ENCODE results near the gene ATP5PO.
A peak's percentile ranks its signal among the peaks of the same experiment; 100 is the strongest.

Gene ATP5PO, protein sequence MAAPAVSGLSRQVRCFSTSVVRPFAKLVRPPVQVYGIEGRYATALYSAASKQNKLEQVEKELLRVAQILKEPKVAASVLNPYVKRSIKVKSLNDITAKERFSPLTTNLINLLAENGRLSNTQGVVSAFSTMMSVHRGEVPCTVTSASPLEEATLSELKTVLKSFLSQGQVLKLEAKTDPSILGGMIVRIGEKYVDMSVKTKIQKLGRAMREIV

DNA sequence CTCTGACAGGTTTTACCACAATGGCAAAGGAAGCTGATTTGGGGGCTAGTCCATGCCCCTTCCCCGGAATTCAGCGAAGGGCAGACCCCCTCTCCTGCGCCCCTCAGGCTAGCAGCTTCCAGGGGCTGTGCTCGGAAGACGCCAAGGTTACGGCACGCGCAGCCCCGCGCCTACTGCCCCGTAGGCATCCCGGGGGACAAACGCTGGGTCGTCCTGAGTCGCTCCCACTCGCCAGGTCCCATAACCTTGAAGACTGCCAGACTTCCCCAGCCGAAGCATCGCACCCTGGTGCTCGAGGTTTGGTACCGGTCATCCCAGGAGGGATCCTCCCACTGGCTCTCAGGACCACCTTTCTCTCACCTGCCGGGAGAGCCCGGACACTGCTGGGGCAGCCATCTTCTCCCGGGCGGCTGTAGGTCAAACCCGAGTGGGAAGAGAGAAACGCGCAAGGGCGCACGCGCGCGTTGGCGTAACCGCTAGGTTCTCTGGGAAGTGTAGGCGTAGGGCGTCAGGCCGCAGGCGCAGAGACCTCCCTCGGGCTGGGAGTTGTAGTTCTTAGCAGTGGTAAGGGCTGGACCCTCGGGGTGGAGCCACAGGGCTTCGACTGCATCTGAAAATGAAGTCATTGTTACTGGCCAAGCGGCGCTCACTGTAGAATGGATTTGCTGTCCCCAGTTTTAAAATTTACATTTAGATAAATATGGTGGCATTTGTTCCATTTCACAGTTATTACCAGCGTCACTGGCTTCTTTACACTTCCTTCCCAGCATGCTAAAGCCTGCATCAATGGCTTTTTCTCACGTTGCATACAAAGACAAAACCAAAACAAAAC lies at the start of gene ATP5PO:
ATP5PO (minus strand) TSS at position 437 of the 832 bp plus-strand sequence; CDS start at position 396, 41 bp downstream.
- intact Hi-C loops (cut with micrococcal nuclease), result loop anchor here (1.0 to 5.0 kb wide), 2 partner anchors 274 to 702 kb away; partner anchors contain the start of genes CRYZL1 and RCAN1
- H3K4me1 Mint-ChIP-seq (ENCODE audit: low read depth), result peaks cover 13% of the 10 kb centered on the region

DNA sequence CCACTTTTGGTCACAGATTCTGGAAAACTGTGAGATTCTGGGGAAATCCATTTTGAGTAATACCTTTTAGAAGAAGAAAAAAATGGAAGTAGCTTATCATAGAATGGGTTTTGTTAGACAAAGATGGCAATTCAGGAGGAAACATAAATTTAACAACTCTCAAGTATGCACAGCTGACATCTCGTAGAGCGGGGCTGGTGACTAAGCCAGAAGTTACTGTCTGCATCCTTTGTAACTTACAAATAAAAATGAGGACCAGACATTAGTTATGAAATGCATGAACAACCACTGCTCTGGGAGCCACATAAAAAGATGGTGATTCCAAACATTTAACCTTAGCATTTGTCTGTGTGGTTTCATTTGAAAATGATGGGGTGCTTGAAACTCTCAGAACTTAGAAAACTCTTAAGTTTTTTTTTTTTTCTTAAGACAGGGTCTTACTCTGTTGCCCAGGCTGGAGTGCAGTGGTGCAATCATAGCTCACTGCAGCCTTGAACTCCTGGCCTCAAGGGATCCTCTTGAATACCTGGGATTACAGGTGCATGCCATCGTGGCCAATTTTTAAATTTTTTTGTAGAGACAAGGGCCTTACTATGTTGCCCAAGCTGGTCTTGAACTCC lies 49.2 kb upstream of the ATP5PO start:
- H3K4me3 Mint-ChIP-seq, result no peak overlapping the region
- H3K36me3 Mint-ChIP-seq (ENCODE audit: low read depth), result no peaks in the 10 kb centered on the region
- peaks cover 7% of the 10 kb centered on the region for H3K9me3 Mint-ChIP-seq
- H3K4me1 Mint-ChIP-seq (ENCODE audit: low read depth), result peaks cover 41% of the 10 kb centered on the region
- H3K27ac Mint-ChIP-seq, result peak overlapping the region; percentile 20
- H3K27me3 Mint-ChIP-seq, result peaks cover 2% of the 10 kb centered on the region
- intact Hi-C loops (cut with micrococcal nuclease), result no loop called here

More for the DNA sequence above, at the start of gene ATP5PO:
- peak within 1 kb of the TSS; percentile 99 for H3K4me3 Mint-ChIP-seq
- H3K27me3 Mint-ChIP-seq, result no peaks in the 10 kb centered on the region
- H3K36me3 Mint-ChIP-seq (ENCODE audit: low read depth), result peaks cover 39% of the 10 kb centered on the region
- no peaks in the 10 kb centered on the region for H3K9me3 Mint-ChIP-seq
- peak within 1 kb of the TSS; percentile 96 for H3K27ac Mint-ChIP-seq

DNA sequence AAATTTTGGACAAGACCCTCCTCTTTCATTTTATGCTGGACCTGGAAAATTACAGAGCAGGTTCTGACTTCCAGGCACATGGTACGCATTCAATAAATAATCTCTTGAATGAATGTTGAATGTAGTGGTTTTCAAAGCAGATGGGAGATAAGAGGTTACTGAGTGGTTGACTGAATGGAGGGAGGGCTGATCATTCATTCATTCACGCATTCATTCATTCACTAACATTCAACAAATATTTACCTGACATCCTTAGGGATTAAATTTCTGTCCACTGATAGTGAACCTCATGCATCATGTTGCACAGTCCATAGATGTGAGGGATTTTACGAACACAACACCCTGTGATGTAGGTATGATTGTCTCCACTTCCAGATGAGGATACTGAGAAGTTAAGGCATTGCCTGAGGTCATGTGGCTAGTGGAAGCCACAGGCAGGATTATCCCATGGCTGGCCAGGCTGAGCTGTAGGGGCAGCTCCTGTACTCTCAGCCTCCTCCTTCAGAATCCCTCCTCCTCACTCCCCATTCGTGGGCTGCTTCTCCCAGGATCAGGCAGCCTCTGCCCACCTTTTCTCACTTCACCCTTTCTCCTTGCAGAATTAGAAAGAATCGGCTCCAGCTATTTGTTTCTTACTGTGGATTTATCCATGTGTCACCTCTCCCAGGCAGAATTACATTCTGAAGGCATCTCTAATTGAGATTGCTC lies 48.4 kb upstream of the ATP5PO start:
- Mint-ChIP-seq H3K4me3 (no peak overlapping the region), H3K4me1 (ENCODE audit: low read depth) (peaks cover 33% of the 10 kb centered on the region), H3K27me3 (peaks cover 2% of the 10 kb centered on the region), H3K36me3 (ENCODE audit: low read depth) (no peaks in the 10 kb centered on the region), H3K27ac (peak overlapping the region; percentile 20), H3K9me3 (peaks cover 14% of the 10 kb centered on the region)
- intact Hi-C loops (cut with micrococcal nuclease), result no loop called here

- no peak overlapping the region for H3K27ac Mint-ChIP-seq
- intact Hi-C loops (cut with micrococcal nuclease), result no loop called here
These were observed 46.7 kb upstream of the ATP5PO start for GRCh38 chr21:33962290-33962689.

GRCh38 chr21:33961061-33961460 lies 45.5 kb upstream of the ATP5PO start:
- intact Hi-C loops (cut with micrococcal nuclease), result no loop called here
- H3K27me3 Mint-ChIP-seq, result peaks cover 2% of the 10 kb centered on the region
- H3K4me1 Mint-ChIP-seq (ENCODE audit: low read depth), result peaks cover 10% of the 10 kb centered on the region
- H3K9me3 Mint-ChIP-seq, result peaks cover 14% of the 10 kb centered on the region
- H3K4me3 Mint-ChIP-seq, result no peak overlapping the region
- H3K27ac Mint-ChIP-seq, result no peak overlapping the region
- H3K36me3 Mint-ChIP-seq (ENCODE audit: low read depth), result no peaks in the 10 kb centered on the region

More at GRCh38 chr21:33962290-33962689, 46.7 kb upstream of the ATP5PO start:
- peaks cover 22% of the 10 kb centered on the region for H3K4me1 Mint-ChIP-seq (ENCODE audit: low read depth)
- no peak overlapping the region for H3K4me3 Mint-ChIP-seq
- no peaks in the 10 kb centered on the region for H3K36me3 Mint-ChIP-seq (ENCODE audit: low read depth)
- peaks cover 14% of the 10 kb centered on the region for H3K9me3 Mint-ChIP-seq
- peaks cover 2% of the 10 kb centered on the region for H3K27me3 Mint-ChIP-seq

GRCh38 chr21:33959680-33960079 lies 44.1 kb upstream of the ATP5PO start:
- Mint-ChIP-seq H3K4me3 (no peak overlapping the region), H3K27ac (no peak overlapping the region), H3K4me1 (ENCODE audit: low read depth) (peaks cover 20% of the 10 kb centered on the region), H3K27me3 (peaks cover 2% of the 10 kb centered on the region), H3K36me3 (ENCODE audit: low read depth) (no peaks in the 10 kb centered on the region), H3K9me3 (peaks cover 14% of the 10 kb centered on the region)
- intact Hi-C loops (cut with micrococcal nuclease), result no loop called here

DNA sequence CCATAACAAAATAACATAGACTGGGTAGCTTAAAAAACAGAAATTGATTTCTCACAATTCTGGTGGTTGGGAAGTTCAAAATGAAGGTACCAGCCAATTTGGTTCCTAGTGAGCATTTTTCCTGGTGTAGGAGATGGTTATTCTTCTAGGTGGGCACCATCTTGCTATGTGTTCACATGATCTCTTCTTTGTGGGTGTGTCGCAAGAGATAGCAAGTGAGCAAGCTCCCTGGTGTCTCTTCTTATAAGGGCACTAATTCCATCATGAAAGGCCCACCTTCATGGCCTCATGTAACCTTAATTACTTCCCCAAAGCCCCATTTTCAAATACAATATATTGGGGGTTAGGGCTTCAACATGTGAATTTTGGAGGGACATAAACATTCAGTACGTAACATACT lies 38.8 kb upstream of the ATP5PO start:
- no peaks in the 10 kb centered on the region for H3K36me3 Mint-ChIP-seq (ENCODE audit: low read depth)
- H3K9me3 Mint-ChIP-seq, result peaks cover 3% of the 10 kb centered on the region
- H3K27ac Mint-ChIP-seq, result no peak overlapping the region
- no peaks in the 10 kb centered on the region for H3K27me3 Mint-ChIP-seq
- peaks cover 34% of the 10 kb centered on the region for H3K4me1 Mint-ChIP-seq (ENCODE audit: low read depth)
- intact Hi-C loops (cut with micrococcal nuclease), result no loop called here
- H3K4me3 Mint-ChIP-seq, result no peak overlapping the region

- intact Hi-C loops (cut with micrococcal nuclease), result no loop called here
- Mint-ChIP-seq H3K27me3 (no peaks in the 10 kb centered on the region), H3K4me3 (no peak overlapping the region), H3K9me3 (no peaks in the 10 kb centered on the region), H3K27ac (peak overlapping the region; percentile 76), H3K4me1 (ENCODE audit: low read depth) (peaks cover 61% of the 10 kb centered on the region), H3K36me3 (ENCODE audit: low read depth) (no peaks in the 10 kb centered on the region)
These were observed 35.9 kb upstream of the ATP5PO start for GRCh38 chr21:33951276-33952178.

DNA sequence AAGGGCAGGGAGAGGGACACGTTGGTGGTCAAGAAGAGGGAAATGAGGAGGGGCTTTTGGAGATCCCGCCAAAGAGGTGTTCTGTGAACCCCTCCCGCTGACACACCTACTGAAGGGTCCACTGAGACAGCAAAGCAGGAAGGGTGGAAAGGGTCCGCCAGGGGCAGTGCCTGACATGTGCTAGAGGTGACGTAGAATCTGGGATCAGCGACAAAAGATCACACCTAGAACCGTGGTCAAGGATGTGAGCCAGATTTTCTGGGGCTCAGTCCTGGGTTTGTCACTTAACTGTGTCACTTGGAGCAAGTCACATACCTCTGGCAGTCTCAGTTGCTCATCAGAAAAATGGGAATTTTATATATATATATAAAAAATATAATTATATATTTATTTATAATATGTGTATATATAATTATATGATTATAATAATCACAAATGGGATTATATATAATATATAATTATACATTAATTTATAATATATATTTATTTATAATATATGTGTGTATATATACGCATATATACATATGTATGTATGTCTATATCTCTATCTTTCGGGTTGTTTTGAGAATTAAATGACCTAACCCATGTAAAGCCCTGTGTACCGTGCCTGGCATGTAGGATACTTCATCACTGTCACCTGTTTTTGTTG lies 35.0 kb upstream of the ATP5PO start:
- H3K36me3 Mint-ChIP-seq (ENCODE audit: low read depth), result no peaks in the 10 kb centered on the region

GRCh38 chr21:33949516-33950430 lies 34.2 kb upstream of the ATP5PO start:
- Mint-ChIP-seq H3K4me1 (ENCODE audit: low read depth) (peaks cover 54% of the 10 kb centered on the region), H3K4me3 (no peak overlapping the region)
- intact Hi-C loops (cut with micrococcal nuclease), result no loop called here

More for the DNA sequence above, 35.0 kb upstream of the ATP5PO start:
- Mint-ChIP-seq H3K4me3 (no peak overlapping the region), H3K27me3 (no peaks in the 10 kb centered on the region), H3K9me3 (no peaks in the 10 kb centered on the region), H3K4me1 (ENCODE audit: low read depth) (peaks cover 60% of the 10 kb centered on the region), H3K27ac (peak overlapping the region; percentile 76)
- intact Hi-C loops (cut with micrococcal nuclease), result no loop called here

GRCh38 chr21:33948951-33949444 lies 33.4 kb upstream of the ATP5PO start:
- intact Hi-C loops (cut with micrococcal nuclease), result no loop called here
- H3K4me1 Mint-ChIP-seq (ENCODE audit: low read depth), result peaks cover 54% of the 10 kb centered on the region
- H3K27me3 Mint-ChIP-seq, result no peaks in the 10 kb centered on the region
- H3K4me3 Mint-ChIP-seq, result no peak overlapping the region
- no peaks in the 10 kb centered on the region for H3K36me3 Mint-ChIP-seq (ENCODE audit: low read depth)
- H3K27ac Mint-ChIP-seq, result peak overlapping the region; percentile 88
- H3K9me3 Mint-ChIP-seq, result peaks cover 8% of the 10 kb centered on the region

More at GRCh38 chr21:33949516-33950430, 34.2 kb upstream of the ATP5PO start:
- Mint-ChIP-seq H3K9me3 (peaks cover 2% of the 10 kb centered on the region), H3K27ac (peak overlapping the region; percentile 88), H3K27me3 (no peaks in the 10 kb centered on the region), H3K36me3 (ENCODE audit: low read depth) (no peaks in the 10 kb centered on the region)

All from dendritic cell treated with granulocyte-macrophage colony-stimulating factor and Interleukin-4, amounts not matched to agents 40 ng/mL and 50 ng/mL, for 4 days (primary cell).